Omental fat pad (tissue), 4 donors: ENCODE data around the gene PGS1. TPM values are rescaled to one million over a fixed set of nuclear protein-coding genes. Genes with fewer than 3 reads are reported as not detected.

ENCODE experiments used
- ATAC-seq: fragments of 150-250 bp; one replicate; pipeline ENCODE4 v1.9.1; 2016; ENCODE audit warnings: mild to moderate bottlenecking, moderate library complexity; ENCODE audit not compliant: low FRiP score
- DNase-seq: peaks from one replicate; pipeline ENCODE4 v3.0.0-alpha.2; 2019; ENCODE audit warnings: low spot score
- total RNA-seq, 4 donors: library from RNA; depleted of rRNA; stranded (reverse); fragments of >200 nt; gene quantifications; one replicate each; pipeline ENCODE4 v1.1.0, GENCODE V29; 2016
- TF ChIP-seq, protein P1 (sequence below), 3 donors: fragments of 450-650 bp; IDR thresholded peaks; one replicate each; pipeline ENCODE4 v1.5.1; 2016 to 2017; ENCODE audit warnings: antibody characterized with exemption in 3 of 3, mild to moderate bottlenecking in 3 of 3, moderate library complexity in 2 of 3

Gene PGS1
- total RNA-seq, 4 donors from 2014 or later: 25.8 to 97.2 (median 70.2) TPM

DNA sequence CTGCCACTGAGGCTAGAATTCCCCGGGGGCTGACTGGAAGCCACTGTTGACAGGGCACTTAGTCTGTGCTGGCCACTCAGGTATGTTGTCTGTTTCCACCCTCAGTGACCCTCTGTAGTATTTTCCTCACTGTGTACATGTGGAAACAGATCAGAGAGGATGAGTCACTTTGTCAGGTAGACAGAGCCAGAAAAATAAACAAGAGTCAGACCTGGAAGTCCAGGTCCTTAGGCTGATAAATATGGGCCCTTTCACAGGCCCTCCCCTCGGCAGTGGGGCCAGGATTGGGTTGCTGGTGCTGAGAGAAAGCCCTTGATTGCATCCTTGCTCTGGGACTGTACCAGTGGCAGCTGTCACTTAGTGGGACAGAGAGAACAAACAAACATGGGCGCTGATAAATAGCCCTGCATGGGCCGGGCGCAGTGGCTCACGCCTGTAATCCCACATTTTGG is 21.3 kb downstream of the PGS1 start:
- ATAC-seq: no peak
- TF ChIP-seq, protein P1, sequence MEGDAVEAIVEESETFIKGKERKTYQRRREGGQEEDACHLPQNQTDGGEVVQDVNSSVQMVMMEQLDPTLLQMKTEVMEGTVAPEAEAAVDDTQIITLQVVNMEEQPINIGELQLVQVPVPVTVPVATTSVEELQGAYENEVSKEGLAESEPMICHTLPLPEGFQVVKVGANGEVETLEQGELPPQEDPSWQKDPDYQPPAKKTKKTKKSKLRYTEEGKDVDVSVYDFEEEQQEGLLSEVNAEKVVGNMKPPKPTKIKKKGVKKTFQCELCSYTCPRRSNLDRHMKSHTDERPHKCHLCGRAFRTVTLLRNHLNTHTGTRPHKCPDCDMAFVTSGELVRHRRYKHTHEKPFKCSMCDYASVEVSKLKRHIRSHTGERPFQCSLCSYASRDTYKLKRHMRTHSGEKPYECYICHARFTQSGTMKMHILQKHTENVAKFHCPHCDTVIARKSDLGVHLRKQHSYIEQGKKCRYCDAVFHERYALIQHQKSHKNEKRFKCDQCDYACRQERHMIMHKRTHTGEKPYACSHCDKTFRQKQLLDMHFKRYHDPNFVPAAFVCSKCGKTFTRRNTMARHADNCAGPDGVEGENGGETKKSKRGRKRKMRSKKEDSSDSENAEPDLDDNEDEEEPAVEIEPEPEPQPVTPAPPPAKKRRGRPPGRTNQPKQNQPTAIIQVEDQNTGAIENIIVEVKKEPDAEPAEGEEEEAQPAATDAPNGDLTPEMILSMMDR (IDR thresholded peaks at IDR 0.05): no peak
- DNase-seq: no peak

DNA sequence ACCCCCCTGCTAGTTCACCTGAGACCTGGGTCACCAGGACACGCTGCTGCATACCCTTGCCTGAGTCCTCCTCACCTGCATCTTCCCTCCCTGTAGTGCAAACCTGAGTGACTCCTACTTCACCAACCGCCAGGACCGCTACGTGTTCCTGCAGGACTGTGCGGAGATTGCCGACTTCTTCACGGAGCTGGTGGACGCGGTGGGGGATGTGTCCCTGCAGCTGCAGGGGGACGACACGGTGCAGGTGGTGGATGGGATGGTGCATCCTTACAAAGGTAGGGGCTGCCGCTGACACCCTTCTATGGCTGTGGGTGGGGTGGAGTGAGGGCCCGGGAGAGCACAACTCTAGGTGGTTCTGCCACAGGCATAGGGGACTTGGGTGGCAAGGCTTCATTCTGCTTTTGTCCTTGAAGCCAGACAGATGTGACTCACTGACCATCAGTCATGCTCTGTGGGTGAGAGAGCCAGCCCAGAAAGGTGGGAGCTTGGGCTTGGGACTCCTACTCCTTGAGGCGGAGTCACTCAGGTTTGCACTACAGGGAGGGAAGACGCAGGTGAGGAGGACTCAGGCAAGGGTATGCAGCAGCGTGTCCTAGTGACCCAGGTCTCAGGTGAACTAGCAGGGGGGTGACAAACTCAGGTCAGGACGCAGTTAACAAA is 22.3 kb downstream of the PGS1 start:
- TF ChIP-seq, protein P1 (IDR thresholded peaks at IDR 0.05): no peak
- ATAC-seq (no peak), DNase-seq (no peak)

DNA sequence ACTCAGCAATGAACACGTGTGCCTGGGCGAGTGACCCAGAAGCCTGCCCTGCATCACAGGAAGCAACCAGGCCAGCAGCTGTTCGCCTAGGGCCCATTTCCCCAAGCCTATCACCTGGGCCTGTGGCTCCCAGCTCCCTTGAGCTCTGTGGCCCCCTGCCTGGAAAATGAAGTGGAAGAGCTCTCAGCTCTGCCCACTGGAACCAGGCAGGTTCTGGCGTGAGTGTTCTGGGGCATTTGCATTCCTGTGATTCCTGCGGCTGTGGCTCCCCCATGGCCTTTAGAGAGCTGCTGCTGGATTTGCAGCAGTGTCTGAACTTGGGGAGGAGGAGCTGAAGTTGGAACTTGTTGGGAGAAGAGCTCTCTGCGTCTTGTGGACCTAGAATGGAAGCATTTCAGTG is 22.8 kb downstream of the PGS1 start:
- TF ChIP-seq, protein P1 (IDR thresholded peaks at IDR 0.05): no peak
- ATAC-seq (no peak), DNase-seq (no peak)

DNA sequence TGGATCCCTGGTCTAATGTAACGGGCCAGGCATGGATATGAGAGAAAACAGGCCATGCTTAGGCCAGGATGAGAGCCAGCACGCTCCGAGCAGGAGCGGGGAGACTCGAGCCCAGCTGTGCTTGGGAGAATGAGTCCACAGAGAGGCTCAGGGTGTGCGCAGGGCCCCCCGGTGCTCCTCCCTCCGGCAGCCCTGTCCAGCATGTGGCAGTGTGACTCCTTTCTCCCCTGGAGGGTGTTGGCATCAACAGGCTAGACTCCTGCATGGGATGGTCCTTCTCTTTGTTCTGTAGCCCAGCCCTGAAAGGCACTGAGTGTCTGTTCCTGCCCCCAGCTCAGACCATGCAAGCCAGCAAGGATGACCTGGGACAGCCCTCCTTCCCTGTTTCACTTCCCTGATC is 23.4 kb downstream of the PGS1 start:
- no peak for DNase-seq
- TF ChIP-seq, protein P1 (IDR thresholded peaks at IDR 0.05): no peak
- ATAC-seq: no peak

DNA sequence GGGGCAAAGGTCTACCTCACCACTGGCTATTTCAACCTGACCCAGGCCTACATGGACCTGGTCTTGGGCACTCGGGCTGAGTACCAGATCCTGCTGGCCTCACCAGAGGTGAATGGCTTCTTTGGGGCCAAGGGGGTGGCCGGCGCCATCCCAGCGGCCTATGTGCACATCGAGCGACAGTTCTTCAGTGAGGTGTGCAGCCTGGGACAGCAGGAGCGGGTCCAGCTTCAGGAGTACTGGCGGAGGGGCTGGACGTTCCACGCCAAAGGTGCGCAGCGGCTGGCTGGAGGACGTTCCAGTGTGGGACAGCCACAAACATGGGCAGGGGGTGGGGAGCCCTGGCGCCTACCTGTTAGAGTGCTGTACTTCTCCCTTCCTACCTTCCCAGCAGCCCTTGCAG is 25.4 kb downstream of the PGS1 start:
- DNase-seq (no peak), ATAC-seq (no peak)
- TF ChIP-seq, protein P1 (IDR thresholded peaks at IDR 0.05): no peak

DNA sequence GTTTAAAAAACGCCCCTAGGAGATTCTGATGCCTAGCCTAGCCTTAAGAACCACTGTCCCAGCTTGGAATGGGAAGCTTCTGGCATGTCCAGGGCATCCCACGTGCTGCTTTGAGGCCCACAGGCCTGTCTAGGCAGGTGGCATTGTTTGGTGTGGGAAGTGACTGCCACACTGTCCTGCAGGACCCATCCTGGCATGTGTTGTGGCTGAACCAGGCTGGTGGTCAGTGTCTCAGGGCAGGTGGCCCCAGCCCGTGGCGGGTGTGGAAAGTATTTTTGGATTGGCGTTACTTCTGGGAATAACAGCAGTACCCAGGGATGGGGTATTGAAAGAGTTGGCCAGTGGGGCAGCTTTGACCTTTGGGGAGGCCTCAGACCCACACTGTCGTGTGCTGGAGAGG is 27.9 kb downstream of the PGS1 start:
- ATAC-seq: no peak
- DNase-seq: no peak
- TF ChIP-seq, protein P1 (IDR thresholded peaks at IDR 0.05): no peak

DNA sequence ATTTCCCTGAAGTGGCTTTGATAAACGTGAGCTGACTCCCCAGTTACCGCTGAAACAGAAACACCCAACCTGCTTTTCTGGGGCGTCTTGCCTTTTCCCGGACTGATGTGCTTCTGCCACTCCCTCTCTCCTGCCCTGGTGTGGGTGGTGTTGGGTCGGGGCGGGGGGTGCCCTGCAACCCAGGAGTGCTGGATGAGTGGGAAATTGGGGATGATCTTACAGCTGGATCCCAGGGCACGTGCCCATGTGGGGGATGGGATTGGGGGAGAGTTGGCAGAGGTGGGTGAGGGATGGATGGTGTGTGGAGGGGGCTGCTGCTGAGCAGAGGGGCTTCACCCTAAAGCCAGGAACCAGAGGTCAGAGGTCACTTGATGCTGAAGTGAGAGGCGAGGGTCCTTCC is 28.5 kb downstream of the PGS1 start:
- TF ChIP-seq, protein P1 (IDR thresholded peaks at IDR 0.05): no peak
- DNase-seq (no peak), ATAC-seq (no peak)
